Right atrium auricular region (tissue), 2 donors: ENCODE data around the gene PMS1. TPM values are rescaled to one million over a fixed set of nuclear protein-coding genes. Genes with fewer than 3 reads are reported as not detected.

Experiments
- DNase-seq: peaks from one replicate; pipeline ENCODE4 v3.0.0-alpha.2; 2019; ENCODE audit warnings: low spot score
- H3K27ac ChIP-seq, 2 donors: fragments of 200-600 bp; sonication (generic); 1 replicate in 1 of 2; 2 replicates in 1 of 2; pipeline ENCODE4 v1.5.1; 2016 to 2019
- H3K27me3 ChIP-seq, 2 donors: fragments of 200-600 bp; sonication (generic); one replicate each; pipeline versions ENCODE4 v1.5.1 to v1.6.0; 2017 to 2019
- H3K36me3 ChIP-seq: fragments of 200-600 bp; sonication (generic); one replicate; pipeline ENCODE4 v1.5.1; 2016
- H3K4me1 ChIP-seq, 2 donors: fragments of 200-600 bp; sonication (generic); one replicate each; pipeline versions ENCODE4 v1.5.1 to v1.6.0; 2017 to 2019
- H3K4me3 ChIP-seq, 2 donors: fragments of 200-600 bp; sonication (generic); 1 replicate in 1 of 2; 2 replicates in 1 of 2; pipeline ENCODE4 v1.5.1; 2017 to 2019; ENCODE audit warnings: mild to moderate bottlenecking in 1 of 2, moderate library complexity in 1 of 2
- H3K9me3 ChIP-seq, 2 donors: fragments of 200-600 bp; sonication (generic); one replicate each; pipeline ENCODE4 v1.5.1; 2019
- CTCF ChIP-seq, 2 donors: fragments of 200-600 bp; sonication (generic); IDR thresholded peaks; one replicate each; pipeline ENCODE4 v1.5.1; 2019; ENCODE audit warnings: antibody characterized with exemption in 2 of 2
- total RNA-seq, 2 donors: library from RNA; depleted of rRNA; stranded (reverse); fragments of >200 nt; gene quantifications; one replicate each; pipeline ENCODE4 v1.1.0, GENCODE V29; 2016

PMS1 gene
- total RNA-seq, 2 donors from 2014 or later, result 7.9 to 9.0 TPM

GRCh38 chr2:189799030-189799331 lies 14.7 kb downstream of the PMS1 start:
- Histone ChIP-seq H3K27ac (no peak overlapping the region), H3K36me3 (peaks cover 2% of the 10 kb centered on the region), H3K27me3 (no peaks in the 10 kb centered on the region), H3K9me3 (no peaks in the 10 kb centered on the region), H3K4me1 (no peaks in the 10 kb centered on the region), H3K4me3 (no peak overlapping the region)
- DNase-seq, result no peak
- peak in 1 of 2 donors; percentile 2 for TF ChIP-seq CTCF (IDR thresholded peaks at IDR 0.05)

GRCh38 chr2:189799531-189799930 lies 15.3 kb downstream of the PMS1 start:
- DNase-seq, result no peak
- H3K27ac ChIP-seq, result no peak overlapping the region
- H3K27me3 ChIP-seq, result no peaks in the 10 kb centered on the region
- no peaks in the 10 kb centered on the region for H3K36me3 ChIP-seq
- H3K9me3 ChIP-seq, result no peaks in the 10 kb centered on the region
- H3K4me3 ChIP-seq, result no peak overlapping the region
- no peak for TF ChIP-seq CTCF (IDR thresholded peaks at IDR 0.05)
- H3K4me1 ChIP-seq, result no peaks in the 10 kb centered on the region

GRCh38 chr2:189802396-189802912 lies 18.2 kb downstream of the PMS1 start:
- H3K4me3 ChIP-seq, result no peak overlapping the region
- no peaks in the 10 kb centered on the region for H3K27me3 ChIP-seq
- H3K27ac ChIP-seq, result no peak overlapping the region
- no peak for TF ChIP-seq CTCF (IDR thresholded peaks at IDR 0.05)
- H3K9me3 ChIP-seq, result no peaks in the 10 kb centered on the region
- no peaks in the 10 kb centered on the region for H3K4me1 ChIP-seq
- DNase-seq, result no peak
- H3K36me3 ChIP-seq, result no peaks in the 10 kb centered on the region

GRCh38 chr2:189803431-189803830 lies 19.2 kb downstream of the PMS1 start:
- Histone ChIP-seq H3K27me3 (no peaks in the 10 kb centered on the region), H3K4me1 (no peaks in the 10 kb centered on the region), H3K27ac (no peak overlapping the region), H3K4me3 (no peak overlapping the region), H3K36me3 (no peaks in the 10 kb centered on the region), H3K9me3 (no peaks in the 10 kb centered on the region)
- DNase-seq, result no peak
- TF ChIP-seq CTCF (IDR thresholded peaks at IDR 0.05), result no peak

GRCh38 chr2:189818249-189819038 lies 34.2 kb downstream of the PMS1 start:
- no peak for DNase-seq
- no peaks in the 10 kb centered on the region for H3K9me3 ChIP-seq
- TF ChIP-seq CTCF (IDR thresholded peaks at IDR 0.05), result no peak
- H3K27ac ChIP-seq, result no peak overlapping the region
- no peaks in the 10 kb centered on the region for H3K27me3 ChIP-seq
- no peaks in the 10 kb centered on the region for H3K4me1 ChIP-seq
- H3K4me3 ChIP-seq, result no peak overlapping the region
- H3K36me3 ChIP-seq, result peaks cover 6% of the 10 kb centered on the region

GRCh38 chr2:189819297-189819704 lies 35.1 kb downstream of the PMS1 start:
- Histone ChIP-seq H3K9me3 (no peaks in the 10 kb centered on the region), H3K4me1 (no peaks in the 10 kb centered on the region), H3K4me3 (no peak overlapping the region), H3K27me3 (no peaks in the 10 kb centered on the region), H3K27ac (no peak overlapping the region), H3K36me3 (peaks cover 6% of the 10 kb centered on the region)
- DNase-seq, result no peak
- TF ChIP-seq CTCF (IDR thresholded peaks at IDR 0.05), result no peak
